ENCODE measurements around the gene CLSTN3.

- TF ChIP-seq POLR2AphosphoS5 (IDR thresholded peaks at IDR 0.05; ENCODE audit: low read depth, low read length) (no peak), SIN3A (IDR thresholded peaks at IDR 0.05; ENCODE audit: borderline replicate concordance, insufficient read depth, low read length) (no peak), TAF1 (IDR thresholded peaks at IDR 0.05; ENCODE audit: borderline replicate concordance, insufficient read depth, low read length) (no peak)
These were observed 6.2 kb upstream of the CLSTN3 start for GRCh38 chr12:7123806-7124522.

Data from PFSK-1 (cell line).